PC-3 (cell line): ENCODE data around the gene SFT2D2. TPM values are rescaled to one million over a fixed set of nuclear protein-coding genes. Genes with fewer than 3 reads are reported as not detected.

Experiments used
- ATAC-seq: fragments of 200-7000 bp; cut with Tn5 transposase; 2 replicates; pipeline ENCODE4 v1.9.1; 2020; ENCODE audit warnings: mild to moderate bottlenecking, moderate library complexity
- BruUV-seq: library from RNA; stranded (reverse); fragments of 400-500 nt; replicated peaks from 2 replicates; lab custom pipeline; 2021; lab: Mats Ljungman, UMichigan
- CTCF ChIA-PET: fragments of 300-600 bp; sonication (Branson Sonifier 250); formaldehyde crosslinking; loops from one replicate; lab custom pipeline; 2022; ENCODE audit warnings: antibody characterized with exemption; lab: Charles Lee
- POLR2A ChIA-PET: fragments of 300-600 bp; sonication (Branson Sonifier 250); formaldehyde crosslinking; loops from one replicate; lab custom pipeline; 2022; ENCODE audit warnings: antibody characterized with exemption; ENCODE audit not compliant: unreplicated experiment; lab: Charles Lee
- DNase-seq: peaks from one replicate; pipeline ENCODE4 v3.0.0-alpha.2; 2015
- H2AFZ ChIP-seq: fragments of 300-600 bp; sonication (generic); 2 replicates; pipeline ENCODE4 v1.6.0; 2016; ENCODE audit warnings: antibody characterized with exemption, low read length
- H3F3A ChIP-seq: fragments of 300-600 bp; sonication (generic); one replicate; pipeline ENCODE4 v1.6.0; 2017; ENCODE audit warnings: antibody characterized with exemption, low read length, control low read depth, mild to moderate bottlenecking; ENCODE audit not compliant: unreplicated experiment
- H3K27ac ChIP-seq: fragments of 300-600 bp; sonication (generic); 2 replicates; pipeline ENCODE4 v1.5.1; 2016; ENCODE audit warnings: mild to moderate bottlenecking, low read length
- H3K27me3 ChIP-seq: fragments of 300-600 bp; sonication (generic); 2 replicates; pipeline ENCODE4 v1.6.1; 2016; ENCODE audit warnings: low read length, mixed read lengths
- H3K36me3 ChIP-seq: fragments of 300-600 bp; sonication (generic); 2 replicates; pipeline ENCODE4 v1.6.1; 2016; ENCODE audit warnings: low read depth, mixed run types, low read length, mixed read lengths
- H3K4me1 ChIP-seq: fragments of 300-600 bp; sonication (generic); 2 replicates; pipeline ENCODE4 v1.5.1; 2016; ENCODE audit warnings: low read length; ENCODE audit not compliant: insufficient read depth
- H3K4me2 ChIP-seq: fragments of 300-600 bp; sonication (generic); 2 replicates; pipeline ENCODE4 v1.6.0; 2016; ENCODE audit warnings: low read length
- H3K4me3 ChIP-seq: fragments of 300-600 bp; sonication (generic); 2 replicates; pipeline ENCODE4 v1.5.1; 2016; ENCODE audit warnings: mild to moderate bottlenecking, low read length, mixed read lengths
- H3K79me2 ChIP-seq: fragments of 300-600 bp; sonication (generic); 2 replicates; pipeline ENCODE4 v1.6.1; 2017; ENCODE audit warnings: low read length, mixed read lengths
- H3K9ac ChIP-seq: fragments of 300-600 bp; sonication (generic); 2 replicates; pipeline ENCODE4 v1.6.0; 2016; ENCODE audit warnings: mild to moderate bottlenecking, low read length
- H3K9me2 ChIP-seq: fragments of 300-600 bp; sonication (generic); replicated peaks from 2 replicates; pipeline ENCODE4 v1.6.1; 2016; ENCODE audit warnings: mixed run types, low read length, mixed read lengths
- H3K9me3 ChIP-seq: fragments of 300-600 bp; sonication (generic); 2 replicates; pipeline ENCODE4 v1.6.1; 2016; ENCODE audit warnings: low read length, mixed read lengths
- H4K20me1 ChIP-seq: fragments of 300-600 bp; sonication (generic); 2 replicates; pipeline ENCODE4 v1.6.1; 2016; ENCODE audit warnings: low read length, mixed read lengths
- EZH2 ChIP-seq: fragments of 300-600 bp; sonication (generic); IDR thresholded peaks from one replicate; pipeline ENCODE4 v1.6.1; 2017; ENCODE audit warnings: antibody characterized with exemption, mild to moderate bottlenecking, low read length; ENCODE audit not compliant: unreplicated experiment
- EZH2phosphoT487 ChIP-seq: fragments of 300-600 bp; sonication (generic); IDR thresholded peaks from 2 replicates; pipeline ENCODE4 v1.6.1; 2018; ENCODE audit warnings: mild to moderate bottlenecking, antibody characterized with exemption, low read length, borderline replicate concordance
- intact Hi-C: fragments of 100-400 bp; cut with micrococcal nuclease; formaldehyde crosslinking; loops from 2 replicates; pipeline ENCODE4 v1.9.0; 2023
- total RNA-seq: library from RNA; depleted of rRNA; stranded (reverse); fragments of >200 nt; gene quantifications from 2 replicates; pipeline ENCODE4 v1.2.3, GENCODE V29; 2014
- TF ChIP-seq, protein P1 (sequence below): fragments of 300-600 bp; sonication (generic); conservative IDR thresholded peaks from 2 replicates; pipeline ENCODE4 v1.5.1; 2017; ENCODE audit warnings: antibody characterized with exemption, low read depth, mild to moderate bottlenecking, low read length

Gene SFT2D2
- total RNA-seq, 1 experiment from 2014 or later, result 38.7 TPM

DNA sequence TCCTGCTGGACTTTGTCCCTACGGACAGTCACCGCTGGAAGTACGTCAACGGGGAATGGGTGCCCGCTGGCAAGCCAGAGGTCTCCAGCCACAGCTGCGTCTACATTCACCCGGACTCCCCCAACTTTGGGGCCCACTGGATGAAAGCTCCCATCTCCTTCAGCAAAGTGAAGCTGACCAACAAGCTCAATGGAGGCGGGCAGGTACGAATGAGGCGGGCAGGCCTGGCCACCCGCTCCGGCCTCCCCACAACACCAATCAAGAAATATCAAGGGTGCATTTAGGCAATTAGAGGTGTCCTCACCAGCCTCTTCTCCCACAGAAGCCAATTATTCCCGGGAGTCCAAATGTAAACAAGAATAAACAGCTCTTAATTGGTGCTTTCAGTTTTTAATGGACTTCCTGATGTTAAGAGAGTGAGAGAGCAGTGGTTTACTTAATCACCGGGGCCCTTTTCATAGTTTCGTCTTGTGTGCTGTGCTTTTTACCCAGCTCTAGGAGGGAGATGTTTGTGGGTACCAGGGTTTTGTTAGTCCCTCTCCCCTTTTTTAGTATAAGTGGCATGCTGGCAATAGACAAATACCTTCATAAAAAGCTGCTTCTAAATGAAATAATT is 65.5 kb downstream of the SFT2D2 start:
- CTCF ChIA-PET, result no interaction called here
- no peak overlapping the region for H3K27ac ChIP-seq
- H3K4me2 ChIP-seq, result no peak overlapping the region
- H4K20me1 ChIP-seq, result no peaks in the 10 kb centered on the region
- no peak overlapping the region for H3K4me3 ChIP-seq
- peaks cover 27% of the 10 kb centered on the region for H3K4me1 ChIP-seq
- H2AFZ ChIP-seq, result no peak overlapping the region
- H3K9me3 ChIP-seq, result no peaks in the 10 kb centered on the region
- no peak overlapping the region for H3K9ac ChIP-seq
- intact Hi-C loops, result no loop called here
- ATAC-seq, result no peak
- no peaks in the 10 kb centered on the region for H3K36me3 ChIP-seq
- DNase-seq, result no peak
- no peaks in the 10 kb centered on the region for H3K79me2 ChIP-seq
- BruUV-seq, result no TSS peak
- POLR2A ChIA-PET, result interaction anchor here (0.7 kb wide), 1 partner anchor 44 kb away, joined by 3 read pairs; no protein-coding TSS in a partner anchor
- no peaks in the 10 kb centered on the region for H3K27me3 ChIP-seq
- TF ChIP-seq EZH2phosphoT487 (no peak), EZH2 (no peak)
- TF ChIP-seq, protein P1, sequence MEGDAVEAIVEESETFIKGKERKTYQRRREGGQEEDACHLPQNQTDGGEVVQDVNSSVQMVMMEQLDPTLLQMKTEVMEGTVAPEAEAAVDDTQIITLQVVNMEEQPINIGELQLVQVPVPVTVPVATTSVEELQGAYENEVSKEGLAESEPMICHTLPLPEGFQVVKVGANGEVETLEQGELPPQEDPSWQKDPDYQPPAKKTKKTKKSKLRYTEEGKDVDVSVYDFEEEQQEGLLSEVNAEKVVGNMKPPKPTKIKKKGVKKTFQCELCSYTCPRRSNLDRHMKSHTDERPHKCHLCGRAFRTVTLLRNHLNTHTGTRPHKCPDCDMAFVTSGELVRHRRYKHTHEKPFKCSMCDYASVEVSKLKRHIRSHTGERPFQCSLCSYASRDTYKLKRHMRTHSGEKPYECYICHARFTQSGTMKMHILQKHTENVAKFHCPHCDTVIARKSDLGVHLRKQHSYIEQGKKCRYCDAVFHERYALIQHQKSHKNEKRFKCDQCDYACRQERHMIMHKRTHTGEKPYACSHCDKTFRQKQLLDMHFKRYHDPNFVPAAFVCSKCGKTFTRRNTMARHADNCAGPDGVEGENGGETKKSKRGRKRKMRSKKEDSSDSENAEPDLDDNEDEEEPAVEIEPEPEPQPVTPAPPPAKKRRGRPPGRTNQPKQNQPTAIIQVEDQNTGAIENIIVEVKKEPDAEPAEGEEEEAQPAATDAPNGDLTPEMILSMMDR, result no peak
- H3K9me2 ChIP-seq, result no peaks in the 10 kb centered on the region
- H3F3A ChIP-seq, result peaks cover 10% of the 10 kb centered on the region

DNA sequence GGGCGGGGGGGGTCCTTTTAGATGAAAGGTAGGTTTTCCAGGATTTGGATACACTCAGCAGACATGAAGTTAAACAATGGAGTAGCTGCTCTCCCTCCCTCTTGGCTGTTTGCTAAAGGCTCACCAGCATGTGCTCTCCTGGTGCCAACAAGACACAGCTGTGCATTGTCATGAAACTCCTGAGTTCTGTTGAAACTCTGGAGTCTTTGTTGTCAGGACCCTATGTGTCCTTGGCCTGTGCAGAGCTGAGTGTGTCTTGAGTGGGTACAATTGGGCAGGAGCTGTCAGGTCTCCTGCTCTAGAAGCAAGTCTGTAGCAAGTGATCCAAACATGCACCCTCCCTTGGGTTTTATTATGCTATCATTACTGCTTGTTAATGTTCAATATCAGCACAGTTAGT is 67.6 kb downstream of the SFT2D2 start:
- H3K9ac ChIP-seq, result no peak overlapping the region
- H3K27me3 ChIP-seq, result no peaks in the 10 kb centered on the region
- H2AFZ ChIP-seq, result no peak overlapping the region
- intact Hi-C loops, result no loop called here
- H3K4me1 ChIP-seq, result peaks cover 7% of the 10 kb centered on the region
- H3K36me3 ChIP-seq, result no peaks in the 10 kb centered on the region
- H3K79me2 ChIP-seq, result no peaks in the 10 kb centered on the region
- no peaks in the 10 kb centered on the region for H3K9me3 ChIP-seq
- H3K4me3 ChIP-seq, result no peak overlapping the region
- no TSS peak for BruUV-seq
- H3K9me2 ChIP-seq, result no peaks in the 10 kb centered on the region
- H3F3A ChIP-seq, result peaks cover under 1% of the 10 kb centered on the region
- ChIA-PET POLR2A (no interaction called here), CTCF (no interaction called here)
- no peak for ATAC-seq
- no peak for DNase-seq
- no peak overlapping the region for H3K27ac ChIP-seq
- H4K20me1 ChIP-seq, result no peaks in the 10 kb centered on the region
- H3K4me2 ChIP-seq, result no peak overlapping the region
- no peak for TF ChIP-seq EZH2phosphoT487
- TF ChIP-seq, protein P1, result no peak
- TF ChIP-seq EZH2, result no peak

DNA sequence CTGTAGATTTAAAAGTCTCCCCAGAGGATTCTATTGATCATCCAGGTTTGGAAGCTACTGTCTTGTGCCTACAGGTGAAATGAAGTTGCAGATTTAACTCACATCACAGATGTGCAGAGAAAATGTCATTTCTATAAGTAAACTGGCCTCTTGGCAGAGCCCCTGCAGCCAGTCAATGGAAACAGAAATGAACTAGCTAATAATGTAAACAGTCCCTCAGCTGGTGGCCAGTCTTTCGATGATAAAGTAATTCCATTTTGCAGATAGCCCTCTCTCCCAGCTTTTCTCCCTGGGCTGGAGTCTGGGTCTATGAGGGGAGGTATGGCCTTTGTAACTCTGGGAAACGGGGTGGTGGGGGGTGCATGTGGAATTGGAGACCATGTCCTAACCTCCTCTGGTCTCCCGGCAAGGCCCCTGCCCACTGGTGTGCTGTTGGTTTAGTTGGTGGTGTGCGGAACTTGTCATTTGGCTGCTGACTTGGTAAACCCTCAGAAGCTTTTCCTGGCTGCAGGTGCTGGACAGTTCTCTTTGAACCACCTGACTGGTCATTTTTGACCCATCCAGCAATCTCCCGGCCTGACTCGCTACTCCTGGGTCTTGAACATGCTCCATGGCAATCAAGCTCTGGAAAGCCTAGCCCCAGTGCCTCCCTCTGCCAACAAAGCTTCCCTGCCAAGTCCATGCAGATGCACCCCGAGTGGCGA is 69.8 kb downstream of the SFT2D2 start:
- Histone ChIP-seq H3K9me2 (no peaks in the 10 kb centered on the region), H3K4me1 (no peaks in the 10 kb centered on the region), H4K20me1 (no peaks in the 10 kb centered on the region), H2AFZ (no peak overlapping the region), H3K9me3 (no peaks in the 10 kb centered on the region), H3K79me2 (no peaks in the 10 kb centered on the region), H3K27me3 (no peaks in the 10 kb centered on the region), H3F3A (no peaks in the 10 kb centered on the region), H3K27ac (no peak overlapping the region), H3K36me3 (no peaks in the 10 kb centered on the region), H3K4me2 (no peak overlapping the region), H3K4me3 (no peak overlapping the region), H3K9ac (no peak overlapping the region)
- intact Hi-C loops, result no loop called here
- no TSS peak for BruUV-seq
- CTCF ChIA-PET, result no interaction called here
- no peak for TF ChIP-seq EZH2
- no peak for TF ChIP-seq EZH2phosphoT487
- TF ChIP-seq, protein P1, result no peak
- no peak for ATAC-seq
- POLR2A ChIA-PET, result no interaction called here
- no peak for DNase-seq
